ENCODE measurements around the gene WDFY3. TPM values are rescaled to one million over a fixed set of nuclear protein-coding genes. Genes with fewer than 3 reads are reported as not detected.
A peak's percentile ranks its signal among the peaks of the same experiment; 100 is the strongest.

Gene WDFY3
- total and polyA plus RNA-seq, 2 donors (not counting 1 experiment from before 2014, with no cell fraction given) = 0.05 to 0.36 TPM

- peaks cover 0 to 36% (median 28%) of the 10 kb centered on the region in 4 experiments for H3K27me3 ChIP-seq (replicated peaks in 1 of 4; ENCODE audit: control extremely low read depth in 1 of 4, control insufficient read depth in 3 of 4, insufficient read depth in 4 of 4, low read length in 3 of 4)
Observed at GRCh38 chr4:84964995-84965552, 1.4 kb downstream of the WDFY3 start.

More at GRCh38 chr4:84964995-84965552, 1.4 kb downstream of the WDFY3 start:
- H2AFZ ChIP-seq (ENCODE audit: insufficient read depth, low read depth, low read length, poor library complexity, severe bottlenecking) = peak overlapping the region; percentile 42
- intact Hi-C loops (cut with micrococcal nuclease) = no loop called here
- H3K4me2 ChIP-seq (replicated peaks; ENCODE audit: low read depth, low read length, poor library complexity, severe bottlenecking) = peak overlapping the region; percentile 81
- no peaks in the 10 kb centered on the region for H3K36me3 ChIP-seq (replicated peaks in 1 of 2; ENCODE audit: control extremely low read depth in 1 of 2, control insufficient read depth in 1 of 2, extremely low read depth in 1 of 2, insufficient read depth in 2 of 2, low read length in 1 of 2)
- no CpG with 5 or more reads among the region's 6 CpGs for WGBS (ENCODE audit: insufficient coverage)
- DNase-seq (no peak), ATAC-seq (ENCODE audit: low read depth) (no peak)
- TF ChIP-seq EZH2 (IDR thresholded peaks at IDR 0.05; ENCODE audit: borderline replicate concordance, insufficient read depth, low read depth, low read length, poor library complexity, severe bottlenecking) = no peak
- no peak for TF ChIP-seq CTCF (IDR thresholded peaks at IDR 0.05)
- Mint-ChIP-seq H3K27me3 (peaks cover 43% of the 10 kb centered on the region), H3K9me3 (ENCODE audit: insufficient read depth) (no peaks in the 10 kb centered on the region), H3K27ac (no peak overlapping the region), H3K4me3 (peak overlapping the region; percentile 76), H3K4me1 (peaks cover 14% of the 10 kb centered on the region)
- POLR2A ChIA-PET = no interaction called here
- peak overlapping the region; percentile 51 for H3K9ac ChIP-seq (ENCODE audit: low read length)
- H3K4me3 ChIP-seq (ENCODE audit: control extremely low read depth in 1 of 5, extremely low read depth in 1 of 5, insufficient read depth in 1 of 5, low read depth in 2 of 5, low read length in 4 of 5) = peak overlapping the region in 2 of 5 experiments; percentile 46 to 76
- H3K9me3 ChIP-seq (ENCODE audit: control extremely low read depth in 1 of 3, control insufficient read depth in 2 of 3, insufficient read depth in 1 of 3, low read length in 2 of 3) = peaks cover 0 to 5% (median 0%) of the 10 kb centered on the region in 3 donors
- no peaks in the 10 kb centered on the region for H4K20me1 ChIP-seq (ENCODE audit: control insufficient read depth, insufficient read depth, low read length, poor library complexity, severe bottlenecking)
- CTCF ChIA-PET = no interaction called here
- H3K27ac ChIP-seq (ENCODE audit: low read length in 2 of 2) = no peak overlapping the region
- no peaks in the 10 kb centered on the region for H3K79me2 ChIP-seq (ENCODE audit: control insufficient read depth, insufficient read depth, low read length)
- H3K4me1 ChIP-seq (ENCODE audit: control insufficient read depth in 2 of 2, insufficient read depth in 2 of 2, low read length in 2 of 2) = peaks cover 20% of the 10 kb centered on the region in 2 donors

Measured in B cell (primary cell).